Neuronal stem cell (in vitro differentiated cells): ENCODE results near the gene CHCHD4.
"Not testable (repeated sequence)": the region's sequence is repeated elsewhere in the genome, so short reads cannot be mapped to it uniquely, and the experiment has no call there.

Experiments used
- DNase-seq: peaks from one replicate; pipeline ENCODE4 v3.0.0-alpha.2; 2013; ENCODE audit warnings: low spot score
- H2AFZ ChIP-seq: one replicate; pipeline ENCODE4 v1.6.1; 2013; ENCODE audit warnings: mild to moderate bottlenecking, low read length, inconsistent platforms
- H2AK5ac ChIP-seq: 2 replicates; pipeline ENCODE4 v1.6.1; 2013; ENCODE audit warnings: low read depth, mild to moderate bottlenecking, inconsistent platforms, low read length, moderate library complexity, mixed read lengths
- H2BK120ac ChIP-seq: 2 replicates; pipeline ENCODE4 v1.6.1; 2013; ENCODE audit warnings: low read depth, mild to moderate bottlenecking, inconsistent platforms, low read length, moderate library complexity, mixed read lengths
- H2BK12ac ChIP-seq: one replicate; pipeline ENCODE4 v1.6.1; 2013; ENCODE audit warnings: low read length, inconsistent platforms
- H2BK15ac ChIP-seq: 2 replicates; pipeline ENCODE4 v1.6.1; 2013; ENCODE audit warnings: mild to moderate bottlenecking, low read length, inconsistent platforms, mixed read lengths
- H2BK5ac ChIP-seq: one replicate; pipeline ENCODE4 v1.6.1; 2013; ENCODE audit warnings: inconsistent platforms, mild to moderate bottlenecking, low read length, moderate library complexity
- H3K14ac ChIP-seq: one replicate; pipeline ENCODE4 v1.6.1; 2013; ENCODE audit warnings: low read length, inconsistent platforms
- H3K18ac ChIP-seq: 2 replicates; pipeline ENCODE4 v1.6.1; 2013; ENCODE audit warnings: low read length, inconsistent platforms
- H3K23ac ChIP-seq: 2 replicates; pipeline ENCODE4 v1.6.1; 2013; ENCODE audit warnings: low read depth, mild to moderate bottlenecking, mixed read lengths, low read length, inconsistent platforms; ENCODE audit not compliant: poor library complexity
- H3K27ac ChIP-seq: replicated peaks from 3 replicates; pipeline ENCODE4 v1.5.1; 2013; ENCODE audit warnings: low read length, inconsistent platforms
- H3K27me3 ChIP-seq, 3 experiments: 2 replicates each; pipeline ENCODE4 v1.6.1; 2013; ENCODE audit warnings: low read length in 3 of 3, mild to moderate bottlenecking in 2 of 3, inconsistent platforms in 1 of 3, low read depth in 1 of 3, mixed read lengths in 1 of 3, moderate library complexity in 1 of 3; ENCODE audit not compliant: control insufficient read depth in 3 of 3, insufficient read depth in 3 of 3
- H3K36me3 ChIP-seq, 2 donors: replicated peaks in 1 of 2; 2 replicates each; pipeline ENCODE4 v1.6.1; 2013; ENCODE audit warnings: low read length in 2 of 2; ENCODE audit not compliant: control insufficient read depth in 2 of 2, insufficient read depth in 2 of 2
- H3K4ac ChIP-seq: 2 replicates; pipeline ENCODE4 v1.6.1; 2013; ENCODE audit warnings: inconsistent platforms, mild to moderate bottlenecking, low read length, moderate library complexity
- H3K4me1 ChIP-seq, 2 donors: 1 replicate in 1 of 2; 2 replicates in 1 of 2; pipeline ENCODE4 v1.6.1; 2013; ENCODE audit warnings: low read length in 2 of 2, low read depth in 1 of 2; ENCODE audit not compliant: control insufficient read depth in 2 of 2, insufficient read depth in 1 of 2
- H3K4me2 ChIP-seq: one replicate; pipeline ENCODE4 v1.6.1; 2013; ENCODE audit warnings: mild to moderate bottlenecking, low read length, inconsistent platforms; ENCODE audit not compliant: insufficient read depth, poor library complexity, severe bottlenecking
- H3K4me3 ChIP-seq, 2 donors: 2 replicates each; pipeline ENCODE4 v1.5.1; 2013; ENCODE audit warnings: low read length in 2 of 2, mild to moderate bottlenecking in 2 of 2, inconsistent platforms in 1 of 2, moderate library complexity in 1 of 2
- H3K79me1 ChIP-seq: one replicate; pipeline ENCODE4 v1.6.1; 2013; ENCODE audit warnings: low read depth, mild to moderate bottlenecking, inconsistent platforms, low read length, moderate library complexity
- H3K9ac ChIP-seq: one replicate; pipeline ENCODE4 v1.6.1; 2013; ENCODE audit warnings: mild to moderate bottlenecking, low read depth, low read length, inconsistent platforms; ENCODE audit not compliant: poor library complexity
- H3K9me3 ChIP-seq, 2 donors: replicated peaks in 1 of 2; 2 replicates each; pipeline versions ENCODE3 to v1.6.1; 2013; ENCODE audit warnings: low read length in 2 of 2, mild to moderate bottlenecking in 2 of 2, inconsistent platforms in 1 of 2, low read depth in 1 of 2, mixed read lengths in 1 of 2, moderate library complexity in 1 of 2; ENCODE audit not compliant: control insufficient read depth in 2 of 2, insufficient read depth in 1 of 2
- H4K8ac ChIP-seq: one replicate; pipeline ENCODE4 v1.6.1; 2013; ENCODE audit warnings: low read depth, mild to moderate bottlenecking, inconsistent platforms, low read length, moderate library complexity
- H4K91ac ChIP-seq: one replicate; pipeline ENCODE4 v1.6.1; 2013; ENCODE audit warnings: low read length, low read depth, mild to moderate bottlenecking, inconsistent platforms; ENCODE audit not compliant: poor library complexity
- WGBS, 2 donors: extraction: QIAGEN DNeasy Blood & Tissue Kit; methylation state at CpG; one replicate each; pipeline ENCODE4 v1.1.7; 2013; ENCODE audit warnings: missing lambda C conversion rate in 2 of 2, mixed read lengths in 1 of 2; ENCODE audit not compliant: insufficient read length in 2 of 2, insufficient replicate concordance in 1 of 2; ENCODE audit errors: extremely low coverage in 2 of 2; 5-methylcytosine and 5-hydroxymethylcytosine counted together

The CHCHD4 gene

DNA sequence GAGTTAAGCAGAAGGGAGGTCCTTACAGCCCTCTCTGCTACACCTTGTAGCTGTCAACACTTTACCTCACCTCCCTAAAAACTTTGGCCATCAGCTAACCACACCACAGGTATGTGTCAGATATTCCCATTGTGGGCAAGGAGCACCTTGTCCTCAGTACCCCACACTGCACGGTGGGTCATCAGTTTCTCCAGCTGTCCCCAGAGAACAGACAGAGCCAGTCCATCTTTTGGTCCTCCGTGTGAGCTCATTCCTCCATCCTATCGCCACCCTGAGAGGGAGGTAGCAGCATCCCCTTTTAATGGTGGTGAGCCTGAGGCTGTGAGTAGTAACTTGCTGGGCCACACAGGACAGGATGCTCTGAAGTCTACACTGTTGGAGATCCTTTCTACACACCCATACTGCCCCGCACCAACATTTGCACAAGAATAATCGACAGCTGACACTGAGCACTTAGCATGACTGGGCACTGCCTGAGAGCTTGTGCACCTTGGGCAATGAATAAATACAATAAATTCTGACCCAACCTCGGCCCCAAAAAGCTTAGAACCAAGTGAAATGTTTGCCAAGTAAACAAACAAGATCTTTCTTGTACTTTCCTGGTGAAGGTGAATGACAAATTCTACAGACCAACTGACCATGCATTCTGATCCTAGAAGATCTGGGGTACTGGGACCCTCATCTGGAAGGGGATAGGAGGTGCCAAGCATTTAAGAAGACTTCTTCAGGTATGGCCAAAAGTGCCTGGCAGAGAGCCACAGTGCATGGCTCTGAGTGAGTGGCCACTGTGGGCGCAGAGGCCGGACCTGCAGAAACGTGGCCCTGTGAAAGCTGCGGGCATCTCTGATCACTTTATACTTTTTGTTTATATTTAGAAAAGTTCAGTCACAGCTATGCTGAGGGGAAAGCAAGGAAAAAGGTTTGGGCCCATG, 6.9 kb downstream of the CHCHD4 start:
- H3K27me3 ChIP-seq: no peaks in the 10 kb centered on the region
- H2AK5ac ChIP-seq: no peak overlapping the region
- no CpG with 5 or more reads among the region's 10 CpGs for WGBS, 2 donors
- no peak overlapping the region for H3K23ac ChIP-seq
- no peak overlapping the region for H3K4me2 ChIP-seq
- H3K9ac ChIP-seq: no peak overlapping the region
- no peak overlapping the region for H3K27ac ChIP-seq
- H3K14ac ChIP-seq: no peak overlapping the region
- H4K8ac ChIP-seq: no peak overlapping the region
- no peak overlapping the region for H2BK5ac ChIP-seq
- no peak for DNase-seq
- H3K18ac ChIP-seq: no peak overlapping the region
- H4K91ac ChIP-seq: no peak overlapping the region
- peaks cover 0 to 2% of the 10 kb centered on the region in 2 donors for H3K4me1 ChIP-seq
- no peak overlapping the region for H2BK12ac ChIP-seq
- no peak overlapping the region for H2BK15ac ChIP-seq
- no peaks in the 10 kb centered on the region for H3K9me3 ChIP-seq
- no peak overlapping the region for H2AFZ ChIP-seq
- H3K4me3 ChIP-seq: no peak overlapping the region
- peaks cover 9 to 59% of the 10 kb centered on the region in 2 donors for H3K36me3 ChIP-seq
- no peak overlapping the region for H3K4ac ChIP-seq
- H3K79me1 ChIP-seq: peaks cover 1% of the 10 kb centered on the region
- no peak overlapping the region for H2BK120ac ChIP-seq

DNA sequence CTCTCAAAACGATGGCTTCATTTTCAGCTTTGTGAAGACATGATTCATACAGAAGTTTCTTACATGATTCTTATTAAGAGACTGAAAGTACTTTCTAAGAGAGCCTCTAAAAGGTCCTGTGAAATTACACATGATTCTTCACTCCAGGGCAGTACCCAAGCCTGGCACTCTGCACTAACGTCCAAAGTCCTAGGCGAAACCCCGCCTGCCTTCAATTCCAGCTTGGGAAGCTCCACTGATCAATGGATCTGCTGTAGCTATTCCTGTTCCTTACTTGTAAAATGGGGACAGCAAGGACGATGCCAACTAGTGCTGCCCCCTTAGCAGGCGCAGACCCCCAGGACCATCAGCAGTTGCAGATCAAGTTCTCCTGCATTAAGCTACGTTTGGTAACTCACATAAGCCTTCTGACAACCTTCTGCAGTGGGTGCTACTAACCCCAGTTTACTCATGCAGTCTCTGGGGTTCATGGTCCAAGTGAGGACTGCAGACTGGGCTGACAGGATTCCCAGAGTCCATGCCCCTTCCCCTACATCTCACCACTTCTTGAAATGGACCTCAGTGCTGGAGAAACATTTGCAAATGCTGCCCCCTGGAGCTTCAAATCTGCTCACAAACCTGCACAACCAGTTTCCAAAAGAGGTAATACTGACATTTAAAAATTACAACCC, 10.6 kb downstream of the CHCHD4 start:
- Histone ChIP-seq H3K36me3 (peaks cover 9 to 53% of the 10 kb centered on the region in 2 donors), H3K79me1 (peaks cover 1% of the 10 kb centered on the region), H2BK12ac (no peak overlapping the region), H3K14ac (no peak overlapping the region), H3K4me1 (no peaks in the 10 kb centered on the region), H2AK5ac (no peak overlapping the region), H4K8ac (no peak overlapping the region), H2BK5ac (no peak overlapping the region), H3K23ac (no peak overlapping the region), H3K4me2 (no peak overlapping the region), H2AFZ (no peak overlapping the region), H4K91ac (no peak overlapping the region), H2BK15ac (no peak overlapping the region), H3K9me3 (no peaks in the 10 kb centered on the region), H3K27ac (no peak overlapping the region), H3K27me3 (no peaks in the 10 kb centered on the region), H2BK120ac (no peak overlapping the region), H3K4ac (no peak overlapping the region), H3K18ac (no peak overlapping the region), H3K9ac (no peak overlapping the region), H3K4me3 (no peak overlapping the region)
- DNase-seq: no peak
- WGBS, 2 donors: no CpG with 5 or more reads among the region's 7 CpGs

DNA sequence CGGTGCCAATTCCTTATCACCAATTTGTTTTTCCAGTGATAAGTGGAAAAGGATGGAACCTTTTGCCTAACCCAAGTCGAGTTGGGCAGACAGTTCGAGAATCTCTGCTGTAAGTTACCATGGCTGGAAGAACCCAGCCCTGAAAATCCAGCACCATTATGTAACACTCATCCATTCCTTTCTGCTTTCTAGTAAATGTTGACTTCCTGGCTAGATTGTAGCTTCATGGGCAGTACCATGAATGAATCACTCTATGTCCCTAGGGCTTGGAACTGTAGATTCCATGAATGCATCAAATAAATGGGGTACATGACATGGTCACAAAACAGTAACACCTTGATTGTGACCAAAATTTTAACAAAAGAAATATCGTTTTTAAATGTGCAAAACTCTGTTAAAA, 14.0 kb downstream of the CHCHD4 start:
- Histone ChIP-seq H3K4me3 (no peak overlapping the region), H3K4me1 (no peaks in the 10 kb centered on the region), H3K4me2 (no peak overlapping the region), H3K27ac (no peak overlapping the region), H3K14ac (no peak overlapping the region), H3K18ac (no peak overlapping the region), H4K91ac (no peak overlapping the region), H3K27me3 (no peaks in the 10 kb centered on the region), H4K8ac (no peak overlapping the region), H2BK12ac (no peak overlapping the region), H2BK120ac (no peak overlapping the region), H2AFZ (no peak overlapping the region), H3K36me3 (peaks cover 4 to 46% of the 10 kb centered on the region in 2 donors), H3K9ac (no peak overlapping the region), H2BK5ac (no peak overlapping the region), H2AK5ac (no peak overlapping the region), H3K79me1 (no peaks in the 10 kb centered on the region), H3K23ac (no peak overlapping the region), H3K9me3 (no peaks in the 10 kb centered on the region), H2BK15ac (no peak overlapping the region), H3K4ac (no peak overlapping the region)
- WGBS, 2 donors: no CpG with 5 or more reads among the region's 4 CpGs
- DNase-seq: no peak

DNA sequence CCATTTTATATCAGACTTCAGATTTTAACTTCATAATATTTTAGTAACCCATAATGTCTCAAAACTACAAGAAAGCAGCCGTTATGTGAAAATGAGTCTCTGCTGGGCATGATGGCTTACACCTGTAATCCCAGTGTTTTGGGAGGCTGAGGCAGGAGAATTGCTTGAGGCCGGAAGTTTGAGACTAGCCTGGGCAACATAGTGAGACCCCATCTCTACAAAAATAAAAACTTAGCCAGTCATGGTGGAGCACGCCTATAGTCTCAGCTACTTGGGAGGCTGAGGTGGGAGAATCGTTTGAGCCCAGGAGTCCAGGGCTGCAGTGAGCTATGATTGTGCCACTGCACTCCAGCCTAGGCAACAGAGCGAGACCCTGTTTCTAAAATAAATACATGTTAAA, 14.8 kb downstream of the CHCHD4 start:
- not testable (repeated sequence) for H3K79me1 ChIP-seq, H2AFZ ChIP-seq, H4K91ac ChIP-seq, H4K8ac ChIP-seq, H3K4me3 ChIP-seq, H2AK5ac ChIP-seq, H2BK120ac ChIP-seq, H3K27me3 ChIP-seq, H3K27ac ChIP-seq, H3K4me2 ChIP-seq, H2BK15ac ChIP-seq, DNase-seq, H2BK12ac ChIP-seq, H3K9ac ChIP-seq, H3K14ac ChIP-seq, H3K4ac ChIP-seq, H3K4me1 ChIP-seq, H3K18ac ChIP-seq, H3K23ac ChIP-seq, H3K9me3 ChIP-seq, H2BK5ac ChIP-seq
- peaks cover 3 to 38% of the 10 kb centered on the region in 2 donors for H3K36me3 ChIP-seq
- WGBS, 2 donors: no CpG with 5 or more reads among the region's 5 CpGs
